ENCODE results near the gene PEX12. TPM values are rescaled to one million over a fixed set of nuclear protein-coding genes. Genes with fewer than 3 reads are reported as not detected.

Gene PEX12
- total and polyA plus RNA-seq, 2 donors (not counting 3 experiments of a cell fraction or from before 2014, with no cell fraction given), result 3.4 to 4.5 TPM

DNA sequence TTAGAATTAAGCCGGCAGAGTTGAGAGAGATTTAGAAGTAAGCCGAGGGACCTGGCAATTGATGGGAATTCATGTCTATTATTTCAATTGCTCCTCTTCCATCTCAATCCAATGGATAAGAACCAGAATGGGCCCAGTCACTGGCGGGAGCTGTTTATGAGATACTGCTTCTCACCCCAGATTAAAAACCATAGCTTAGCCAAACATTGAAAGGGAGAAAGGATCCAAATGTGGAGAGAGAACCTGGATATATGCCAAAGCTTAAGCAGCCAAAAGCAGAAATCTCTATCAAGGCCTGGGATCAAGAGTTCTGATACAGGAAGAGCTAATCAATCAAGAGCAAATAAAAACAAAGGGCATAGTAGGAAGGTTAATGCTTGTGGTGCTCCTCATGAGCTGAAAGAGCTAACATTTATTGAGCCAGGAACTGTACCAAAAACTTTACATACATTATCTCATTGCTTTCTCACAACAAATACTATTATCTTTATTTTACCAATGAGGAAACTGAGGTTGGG is 43.7 kb downstream of the PEX12 start:
- no TSS peak for BruUV-seq (replicated peaks)
- H3K4me1 ChIP-seq (ENCODE audit: control insufficient read depth, extremely low read depth, insufficient read depth, low read length), result peaks cover 9% of the 10 kb centered on the region
- no peak overlapping the region for H3K9ac ChIP-seq (replicated peaks; ENCODE audit: extremely low read depth, insufficient read depth, low read length)
- H3K9me3 ChIP-seq (replicated peaks; ENCODE audit: control insufficient read depth, insufficient read depth, low read length), result no peaks in the 10 kb centered on the region
- TF ChIP-seq GATA2 (IDR thresholded peaks at IDR 0.05; ENCODE audit: insufficient read depth, insufficient read length, low read depth, low read length) (no peak), JUN (IDR thresholded peaks at IDR 0.05; ENCODE audit: borderline replicate concordance, insufficient read depth, insufficient read length, low read depth) (no peak), CTCF (IDR thresholded peaks at IDR 0.05; ENCODE audit: extremely low read depth in 1 of 2, insufficient read depth in 1 of 2, low read depth in 1 of 2, low read length in 2 of 2) (no peak), EZH2 (IDR thresholded peaks at IDR 0.05; ENCODE audit: borderline replicate concordance, low read depth, low read length, severe bottlenecking) (no peak), POLR2AphosphoS5 (IDR thresholded peaks at IDR 0.05; ENCODE audit: insufficient read depth, low read depth, low read length) (no peak), POLR2A (IDR thresholded peaks at IDR 0.05; ENCODE audit: low read depth, low read length) (no peak), MYC (IDR thresholded peaks at IDR 0.05; ENCODE audit: low read depth, low read length) (no peak), FOS (IDR thresholded peaks at IDR 0.05; ENCODE audit: borderline replicate concordance, insufficient read depth, low read length) (no peak)
- TF ChIP-seq, protein P1, sequence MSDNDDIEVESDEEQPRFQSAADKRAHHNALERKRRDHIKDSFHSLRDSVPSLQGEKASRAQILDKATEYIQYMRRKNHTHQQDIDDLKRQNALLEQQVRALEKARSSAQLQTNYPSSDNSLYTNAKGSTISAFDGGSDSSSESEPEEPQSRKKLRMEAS (IDR thresholded peaks at IDR 0.05; ENCODE audit: insufficient read depth, insufficient read length), result no peak
- no peak overlapping the region for H3K4me2 ChIP-seq (ENCODE audit: insufficient read depth, low read length)
- POLR2A ChIA-PET, result no interaction called here
- no peak for DNase-seq (ENCODE audit: low read depth, low spot score)
- CTCF ChIA-PET, result interaction anchor here (0.6 to 9.5 kb wide), 6 partner anchors 113 to 365 kb away, joined by 3 to 186 read pairs (median 14); no protein-coding TSS in a partner anchor
- no peak for FAIRE-seq
- no peak overlapping the region for H3K4me3 ChIP-seq (replicated peaks in 1 of 3; ENCODE audit: insufficient read depth in 1 of 3, low read depth in 1 of 3, low read length in 3 of 3)
- H3K79me2 ChIP-seq (ENCODE audit: control insufficient read depth, insufficient read depth, low read length), result no peaks in the 10 kb centered on the region
- no peak overlapping the region for H3K27ac ChIP-seq (ENCODE audit: insufficient read depth, low read depth, low read length)
- peaks cover 2% of the 10 kb centered on the region for H3K9me1 ChIP-seq (replicated peaks; ENCODE audit: control insufficient read depth, extremely low read depth, insufficient read depth, low read length)
- H4K20me1 ChIP-seq (replicated peaks; ENCODE audit: control insufficient read depth, extremely low read depth, insufficient read depth, low read length), result no peaks in the 10 kb centered on the region
- no peaks in the 10 kb centered on the region for H3K36me3 ChIP-seq (ENCODE audit: control insufficient read depth in 2 of 2, extremely low read depth in 1 of 2, insufficient read depth in 2 of 2, low read length in 2 of 2)
- no peaks in the 10 kb centered on the region for H3K27me3 ChIP-seq (ENCODE audit: control insufficient read depth in 2 of 2, insufficient read depth in 2 of 2, low read length in 2 of 2)
- no peak overlapping the region for H2AFZ ChIP-seq (ENCODE audit: low read depth, low read length)
- intact Hi-C loops (cut with micrococcal nuclease) (loop anchor here (10.0 kb wide), 1 partner anchor 390 kb away; the partner anchor contains the start of genes NLE1 and UNC45B), dilution Hi-C loops (cut with MboI; ENCODE audit: extremely low pct_ligation_motif_present, low sequenced_read_pairs) (loop anchor here (25.0 kb wide), 1 partner anchor 222 kb away; no protein-coding TSS in a partner anchor)
